ENCODE data around the gene MTERF4.

DNA sequence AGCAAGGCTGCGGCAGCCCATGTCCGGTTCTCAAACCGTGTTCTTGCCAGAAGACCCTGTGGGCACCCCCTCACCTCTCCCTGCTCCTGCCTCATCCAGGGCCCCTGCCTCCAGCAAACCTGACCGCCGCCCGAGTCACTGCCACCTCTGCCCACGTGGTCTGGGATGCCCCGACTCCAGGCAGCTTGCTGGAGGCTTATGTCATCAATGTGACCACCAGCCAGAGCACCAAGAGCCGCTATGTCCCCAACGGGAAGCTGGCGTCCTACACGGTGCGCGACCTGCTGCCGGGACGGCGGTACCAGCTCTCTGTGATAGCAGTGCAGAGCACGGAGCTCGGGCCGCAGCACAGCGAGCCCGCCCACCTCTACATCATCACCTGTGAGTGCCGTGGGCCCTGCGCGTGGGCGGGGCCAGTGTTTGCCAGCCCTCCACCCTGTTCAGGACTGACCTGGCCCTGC, 32.2 kb downstream of the MTERF4 start:
- TF ChIP-seq POLR2A (IDR thresholded peaks at IDR 0.05; ENCODE audit: low read depth, low read length) = no peak
- TF ChIP-seq, protein P1, sequence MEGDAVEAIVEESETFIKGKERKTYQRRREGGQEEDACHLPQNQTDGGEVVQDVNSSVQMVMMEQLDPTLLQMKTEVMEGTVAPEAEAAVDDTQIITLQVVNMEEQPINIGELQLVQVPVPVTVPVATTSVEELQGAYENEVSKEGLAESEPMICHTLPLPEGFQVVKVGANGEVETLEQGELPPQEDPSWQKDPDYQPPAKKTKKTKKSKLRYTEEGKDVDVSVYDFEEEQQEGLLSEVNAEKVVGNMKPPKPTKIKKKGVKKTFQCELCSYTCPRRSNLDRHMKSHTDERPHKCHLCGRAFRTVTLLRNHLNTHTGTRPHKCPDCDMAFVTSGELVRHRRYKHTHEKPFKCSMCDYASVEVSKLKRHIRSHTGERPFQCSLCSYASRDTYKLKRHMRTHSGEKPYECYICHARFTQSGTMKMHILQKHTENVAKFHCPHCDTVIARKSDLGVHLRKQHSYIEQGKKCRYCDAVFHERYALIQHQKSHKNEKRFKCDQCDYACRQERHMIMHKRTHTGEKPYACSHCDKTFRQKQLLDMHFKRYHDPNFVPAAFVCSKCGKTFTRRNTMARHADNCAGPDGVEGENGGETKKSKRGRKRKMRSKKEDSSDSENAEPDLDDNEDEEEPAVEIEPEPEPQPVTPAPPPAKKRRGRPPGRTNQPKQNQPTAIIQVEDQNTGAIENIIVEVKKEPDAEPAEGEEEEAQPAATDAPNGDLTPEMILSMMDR (conservative IDR thresholded peaks at IDR 0.05; ENCODE audit: low read depth, low read length) = no peak
- TF ChIP-seq, protein P2, sequence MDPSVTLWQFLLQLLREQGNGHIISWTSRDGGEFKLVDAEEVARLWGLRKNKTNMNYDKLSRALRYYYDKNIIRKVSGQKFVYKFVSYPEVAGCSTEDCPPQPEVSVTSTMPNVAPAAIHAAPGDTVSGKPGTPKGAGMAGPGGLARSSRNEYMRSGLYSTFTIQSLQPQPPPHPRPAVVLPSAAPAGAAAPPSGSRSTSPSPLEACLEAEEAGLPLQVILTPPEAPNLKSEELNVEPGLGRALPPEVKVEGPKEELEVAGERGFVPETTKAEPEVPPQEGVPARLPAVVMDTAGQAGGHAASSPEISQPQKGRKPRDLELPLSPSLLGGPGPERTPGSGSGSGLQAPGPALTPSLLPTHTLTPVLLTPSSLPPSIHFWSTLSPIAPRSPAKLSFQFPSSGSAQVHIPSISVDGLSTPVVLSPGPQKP (IDR thresholded peaks at IDR 0.05; ENCODE audit: borderline replicate concordance, low read depth, low read length) = no peak
- TF ChIP-seq, protein P3, sequence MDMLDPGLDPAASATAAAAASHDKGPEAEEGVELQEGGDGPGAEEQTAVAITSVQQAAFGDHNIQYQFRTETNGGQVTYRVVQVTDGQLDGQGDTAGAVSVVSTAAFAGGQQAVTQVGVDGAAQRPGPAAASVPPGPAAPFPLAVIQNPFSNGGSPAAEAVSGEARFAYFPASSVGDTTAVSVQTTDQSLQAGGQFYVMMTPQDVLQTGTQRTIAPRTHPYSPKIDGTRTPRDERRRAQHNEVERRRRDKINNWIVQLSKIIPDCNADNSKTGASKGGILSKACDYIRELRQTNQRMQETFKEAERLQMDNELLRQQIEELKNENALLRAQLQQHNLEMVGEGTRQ (IDR thresholded peaks at IDR 0.05; ENCODE audit: low read depth, low read length) = no peak; the same call in 1 of the 2 replicates
- TF ChIP-seq MAFK (IDR thresholded peaks at IDR 0.05; ENCODE audit: low read depth, low read length) = no peak

Measured in IMR-90 (cell line).